Measurements from ENCODE around the gene TANGO2.
"Not testable (repeated sequence)": the region's sequence is repeated elsewhere in the genome, so short reads cannot be mapped to it uniquely, and the experiment has no call there.

TANGO2 gene

GRCh38 chr22:20066617-20067383, 45.9 kb downstream of the TANGO2 start:
- DNase-seq, result no peak

- not testable (repeated sequence) for DNase-seq
Measured at GRCh38 chr22:20067384-20067682, 46.4 kb downstream of the TANGO2 start.

DNA sequence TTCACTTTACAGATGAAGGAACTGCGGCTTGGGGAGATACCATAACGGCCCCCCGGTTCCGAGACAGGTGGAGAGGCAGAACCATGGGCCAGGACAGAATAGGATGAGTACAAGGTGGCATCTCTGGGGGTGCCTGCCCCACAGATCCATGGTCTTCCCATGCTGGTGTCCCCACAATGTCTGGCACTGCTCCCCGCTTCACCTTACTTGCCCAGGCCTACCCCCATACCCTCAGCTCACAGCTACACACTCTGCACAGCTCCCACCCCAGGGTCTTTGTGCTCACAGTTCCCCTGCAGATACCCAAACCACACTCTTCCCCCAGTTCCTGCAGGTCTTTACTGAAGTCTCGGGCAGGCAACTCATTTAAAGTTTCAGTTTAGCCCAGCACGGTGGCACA, 47.7 kb downstream of the TANGO2 start:
- no peak for DNase-seq

GRCh38 chr22:20069331-20070042, 48.6 kb downstream of the TANGO2 start:
- DNase-seq, result no peak

DNA sequence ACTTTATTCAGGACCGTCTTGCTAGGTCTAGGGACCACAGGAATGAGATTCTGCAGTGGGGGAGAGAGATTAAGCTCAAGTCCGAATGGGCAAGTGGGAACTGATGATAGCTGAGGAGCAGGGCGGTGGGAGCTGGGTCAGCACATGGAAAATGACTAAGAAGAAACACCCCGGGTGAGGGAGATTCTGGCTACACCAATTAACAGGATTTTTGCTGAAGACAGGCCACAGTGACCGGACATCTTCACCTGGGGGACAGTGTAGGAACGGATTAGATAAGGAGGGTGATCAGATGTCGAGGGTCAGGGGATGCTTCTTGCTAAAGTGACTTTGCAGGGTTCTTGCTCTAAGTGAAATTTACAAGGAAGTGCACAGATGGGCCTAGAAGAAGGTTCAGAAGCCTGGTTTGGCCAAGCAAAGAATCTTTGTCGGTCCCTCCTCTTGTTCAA, 50.6 kb downstream of the TANGO2 start:
- DNase-seq, result no peak

DNA sequence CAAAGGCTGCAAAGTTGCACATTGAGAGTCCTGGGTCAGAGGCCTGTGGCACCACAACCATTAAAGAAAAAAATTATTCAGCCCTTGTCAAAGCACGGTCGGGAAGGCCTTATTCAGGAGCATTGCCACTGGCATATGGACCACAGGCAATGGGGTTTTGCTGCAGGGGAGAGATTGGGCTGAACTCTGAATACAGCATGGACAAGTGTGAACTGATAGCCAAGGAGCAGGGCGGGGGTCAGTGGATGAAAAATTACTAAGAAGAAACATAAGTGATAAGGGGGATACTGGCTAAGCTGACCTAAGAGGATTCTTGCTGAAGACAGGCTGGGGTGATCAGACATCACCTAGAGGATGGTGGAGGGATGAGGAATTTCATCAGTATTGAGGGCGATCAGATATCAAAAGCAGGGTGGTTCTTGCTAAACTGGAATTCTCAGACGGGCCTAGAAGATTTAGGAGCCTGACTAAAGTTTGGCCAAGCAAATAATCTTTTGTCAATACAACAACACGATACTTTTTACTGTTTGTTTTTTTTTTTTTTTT, 55.8 kb downstream of the TANGO2 start:
- no peak for DNase-seq

- DNase-seq, result peak; percentile 73
Measured at GRCh38 chr22:20079745-20080444, 59.0 kb downstream of the TANGO2 start, which contains the start of gene DGCR8. TSS of gene DGCR8 (plus strand) at chr22:20080241. CDS start at chr22:20085964, 5,723 bp downstream.

DNA sequence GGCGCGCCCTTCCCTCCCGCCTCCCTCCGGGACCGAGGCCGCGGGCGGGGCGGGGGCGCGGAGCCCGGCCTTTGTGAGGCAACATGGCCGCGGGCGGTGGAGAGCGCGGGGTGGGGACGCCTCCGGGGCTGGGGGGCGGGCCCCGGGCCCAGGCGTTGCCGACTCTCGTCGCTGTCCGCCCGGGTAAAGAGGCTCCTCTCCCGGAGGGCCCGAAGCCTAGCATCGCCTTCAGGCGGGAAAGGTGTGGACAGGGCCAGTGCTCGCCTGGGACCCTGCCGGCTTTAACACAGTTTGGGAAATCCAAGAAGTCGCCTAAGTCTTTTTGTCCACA, 59.5 kb downstream of the TANGO2 start:
- no peak for DNase-seq

GRCh38 chr22:20080776-20081654, 60.1 kb downstream of the TANGO2 start:
- peak; percentile 12 for DNase-seq

GRCh38 chr22:20083157-20083890, 62.4 kb downstream of the TANGO2 start:
- no peak for DNase-seq

- DNase-seq, result no peak
Measured at GRCh38 chr22:20083891-20084546, 63.1 kb downstream of the TANGO2 start.

DNA sequence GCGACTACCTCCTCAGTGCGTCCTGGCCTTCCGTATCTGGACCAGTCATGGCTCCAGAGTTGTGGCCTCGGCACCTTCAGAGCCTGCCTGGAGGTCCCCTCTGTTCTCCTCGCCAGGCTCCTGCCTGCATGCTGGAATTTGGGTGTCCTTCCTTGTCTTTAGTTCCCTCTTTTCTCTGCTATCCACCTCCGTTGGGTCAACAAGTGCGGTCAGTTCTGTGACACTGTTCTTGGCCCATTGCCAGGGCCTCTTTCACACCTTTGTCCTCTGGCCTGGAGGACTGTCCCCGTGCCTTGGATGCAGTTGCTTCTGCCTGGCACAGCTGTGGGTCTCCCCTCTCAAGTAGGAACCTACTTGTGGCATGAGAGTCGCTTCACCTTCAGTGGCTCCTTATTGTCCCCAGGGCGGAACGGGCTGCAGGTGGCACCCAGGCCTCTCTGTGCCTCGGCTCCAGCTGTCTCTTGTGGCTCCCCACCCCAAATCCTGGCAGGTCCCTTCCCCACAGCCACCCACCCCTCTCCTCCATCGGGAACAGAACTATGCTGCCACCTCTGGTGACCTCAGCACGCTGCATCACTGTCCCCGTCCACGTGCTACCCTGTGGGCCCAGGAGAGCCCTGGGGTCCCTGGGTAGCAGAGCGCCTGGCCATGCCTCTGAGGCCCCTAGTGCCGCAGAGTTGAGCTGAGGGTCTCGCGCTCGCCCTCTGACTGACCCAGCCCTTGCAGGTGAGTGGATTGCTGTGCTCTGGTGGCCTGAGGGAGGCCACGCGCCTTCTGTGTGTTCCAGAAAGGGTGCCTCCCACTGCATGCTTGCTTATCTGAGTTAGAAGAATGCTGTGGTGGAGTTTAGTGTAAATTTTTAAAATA, 63.9 kb downstream of the TANGO2 start:
- DNase-seq, result no peak

- no peak for DNase-seq
Measured at GRCh38 chr22:20085651-20086050, 64.7 kb downstream of the TANGO2 start.

- no peak for DNase-seq
Measured at GRCh38 chr22:20086101-20086599, 65.2 kb downstream of the TANGO2 start.

- no peak for DNase-seq
Measured at GRCh38 chr22:20086763-20087162, 65.9 kb downstream of the TANGO2 start.

GRCh38 chr22:20087319-20088262, 66.7 kb downstream of the TANGO2 start:
- DNase-seq, result no peak

DNA sequence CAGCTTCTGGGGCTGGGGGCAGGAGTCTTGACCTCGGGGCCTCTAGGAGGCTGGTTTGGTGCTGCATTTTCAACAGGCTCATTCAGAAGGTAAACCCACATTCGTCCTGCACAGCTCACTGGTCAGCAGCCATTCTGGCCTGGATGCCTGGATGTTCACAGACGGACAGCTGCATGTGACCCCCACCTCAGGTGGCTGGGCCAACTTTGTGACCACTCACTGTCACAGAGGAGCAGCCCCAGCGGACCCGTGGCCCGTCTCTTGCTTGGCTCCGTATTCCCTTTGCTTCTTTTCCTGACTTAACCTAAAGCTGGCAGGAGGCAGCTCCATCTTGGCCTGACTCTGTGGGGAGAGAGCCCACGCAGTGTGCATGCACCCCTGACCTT, 67.3 kb downstream of the TANGO2 start:
- no peak for DNase-seq

- DNase-seq, result no peak
Measured at GRCh38 chr22:20089226-20089976, 68.5 kb downstream of the TANGO2 start.

All from DMS79 treated with DMSO at 0.1 percent for 48 hours (cell line).